Measurements from ENCODE around the gene PCCB. TPM values are rescaled to one million over a fixed set of nuclear protein-coding genes. Genes with fewer than 3 reads are reported as not detected.

PCCB gene
- total and polyA plus RNA-seq, 2 donors from 2014 or later: 37.1 to 90.0 TPM

DNA sequence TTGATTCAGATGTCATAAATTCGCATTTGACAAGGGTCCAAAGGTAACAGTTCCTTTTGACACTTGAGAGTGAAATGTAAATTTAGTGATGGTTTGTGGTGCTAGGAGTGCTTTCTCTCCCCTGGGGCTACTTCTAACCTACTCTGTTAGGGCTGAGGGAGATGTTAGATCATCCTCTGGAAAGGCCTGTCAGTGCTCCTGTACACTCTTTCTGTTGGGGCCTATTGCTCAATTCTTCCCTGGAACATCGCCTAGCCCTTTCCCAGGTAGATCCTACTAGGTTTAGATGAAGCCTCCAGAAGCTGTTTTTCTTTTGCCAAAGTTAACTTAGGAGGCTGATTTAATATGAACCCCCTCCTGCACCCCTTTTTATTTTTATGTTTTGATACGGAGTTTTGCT is 1.4 kb downstream of the PCCB start:
- Histone ChIP-seq H3K4me1 (ENCODE audit: control insufficient read depth in 2 of 3, insufficient read depth in 2 of 3, low read depth in 1 of 3, low read length in 3 of 3) (peaks cover 0 to 9% (median 8%) of the 10 kb centered on the region in 3 donors), H3K9me3 (ENCODE audit: control insufficient read depth in 2 of 3, insufficient read depth in 1 of 3, low read length in 3 of 3) (no peaks in the 10 kb centered on the region), H3K36me3 (ENCODE audit: control insufficient read depth in 2 of 3, insufficient read depth in 3 of 3, low read length in 3 of 3) (peaks cover 0 to 2% (median 0%) of the 10 kb centered on the region in 3 donors), H3K27ac (ENCODE audit: low read depth in 2 of 2, low read length in 2 of 2) (no peak overlapping the region), H3K27me3 (ENCODE audit: control insufficient read depth, insufficient read depth, low read length) (no peaks in the 10 kb centered on the region), H3K4me3 (ENCODE audit: low read length in 3 of 3) (peak overlapping the region in 1 of 3 donors; percentile 76), H3K9ac (ENCODE audit: low read length in 3 of 3) (peak overlapping the region in 1 of 3 donors; percentile 43)
- TF ChIP-seq, protein P1, sequence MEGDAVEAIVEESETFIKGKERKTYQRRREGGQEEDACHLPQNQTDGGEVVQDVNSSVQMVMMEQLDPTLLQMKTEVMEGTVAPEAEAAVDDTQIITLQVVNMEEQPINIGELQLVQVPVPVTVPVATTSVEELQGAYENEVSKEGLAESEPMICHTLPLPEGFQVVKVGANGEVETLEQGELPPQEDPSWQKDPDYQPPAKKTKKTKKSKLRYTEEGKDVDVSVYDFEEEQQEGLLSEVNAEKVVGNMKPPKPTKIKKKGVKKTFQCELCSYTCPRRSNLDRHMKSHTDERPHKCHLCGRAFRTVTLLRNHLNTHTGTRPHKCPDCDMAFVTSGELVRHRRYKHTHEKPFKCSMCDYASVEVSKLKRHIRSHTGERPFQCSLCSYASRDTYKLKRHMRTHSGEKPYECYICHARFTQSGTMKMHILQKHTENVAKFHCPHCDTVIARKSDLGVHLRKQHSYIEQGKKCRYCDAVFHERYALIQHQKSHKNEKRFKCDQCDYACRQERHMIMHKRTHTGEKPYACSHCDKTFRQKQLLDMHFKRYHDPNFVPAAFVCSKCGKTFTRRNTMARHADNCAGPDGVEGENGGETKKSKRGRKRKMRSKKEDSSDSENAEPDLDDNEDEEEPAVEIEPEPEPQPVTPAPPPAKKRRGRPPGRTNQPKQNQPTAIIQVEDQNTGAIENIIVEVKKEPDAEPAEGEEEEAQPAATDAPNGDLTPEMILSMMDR (IDR thresholded peaks at IDR 0.05; ENCODE audit: borderline replicate concordance, extremely low read depth, insufficient read depth): no peak
- no peak for FAIRE-seq
- intact Hi-C loops (cut with DNase I): no loop called here
- DNase-seq: no peak

- Histone ChIP-seq H3K36me3 (ENCODE audit: control insufficient read depth in 2 of 3, insufficient read depth in 3 of 3, low read length in 3 of 3) (peaks cover 0 to 22% (median 5%) of the 10 kb centered on the region in 3 donors), H3K9me3 (ENCODE audit: control insufficient read depth in 2 of 3, insufficient read depth in 1 of 3, low read length in 3 of 3) (no peaks in the 10 kb centered on the region), H3K4me1 (ENCODE audit: control insufficient read depth in 2 of 3, insufficient read depth in 2 of 3, low read depth in 1 of 3, low read length in 3 of 3) (peaks cover 0 to 4% (median 4%) of the 10 kb centered on the region in 3 donors), H3K9ac (ENCODE audit: low read length in 3 of 3) (no peak overlapping the region), H3K4me3 (ENCODE audit: low read length in 3 of 3) (no peak overlapping the region), H3K27me3 (ENCODE audit: control insufficient read depth, insufficient read depth, low read length) (no peaks in the 10 kb centered on the region), H3K27ac (ENCODE audit: low read depth in 2 of 2, low read length in 2 of 2) (no peak overlapping the region)
- no peak for DNase-seq
- FAIRE-seq: no peak
- intact Hi-C loops (cut with DNase I): no loop called here
- TF ChIP-seq, protein P1 (IDR thresholded peaks at IDR 0.05; ENCODE audit: borderline replicate concordance, extremely low read depth, insufficient read depth): no peak
Measured at GRCh38 chr3:136255672-136256406, 5.7 kb downstream of the PCCB start.

DNA sequence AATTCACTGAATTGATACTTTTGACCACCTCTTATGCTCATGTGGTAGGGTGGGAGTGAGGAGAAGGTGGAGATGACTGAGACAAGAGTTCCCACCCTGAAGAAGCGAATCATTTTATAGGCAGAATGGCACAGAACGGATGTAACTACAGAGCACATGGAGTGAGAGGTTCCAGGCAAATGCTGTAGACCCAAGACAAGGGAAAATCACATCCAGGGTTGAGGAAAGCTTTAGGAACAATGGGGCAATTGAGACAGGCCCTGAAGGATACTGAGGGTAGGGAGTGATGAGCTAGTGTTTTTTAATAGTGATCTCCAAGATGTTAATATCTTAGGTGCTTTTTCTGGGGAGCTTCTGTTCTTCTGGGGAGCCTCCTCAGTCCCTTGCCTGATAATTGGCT is 8.1 kb downstream of the PCCB start:
- no peak for FAIRE-seq

More for the DNA sequence above, 8.1 kb downstream of the PCCB start:
- Histone ChIP-seq H3K27ac (ENCODE audit: low read depth in 2 of 2, low read length in 2 of 2) (no peak overlapping the region), H3K9me3 (ENCODE audit: control insufficient read depth in 2 of 3, insufficient read depth in 1 of 3, low read length in 3 of 3) (no peaks in the 10 kb centered on the region), H3K36me3 (ENCODE audit: control insufficient read depth in 2 of 3, insufficient read depth in 3 of 3, low read length in 3 of 3) (peaks cover 2 to 33% (median 9%) of the 10 kb centered on the region in 3 donors), H3K4me1 (ENCODE audit: control insufficient read depth in 2 of 3, insufficient read depth in 2 of 3, low read depth in 1 of 3, low read length in 3 of 3) (peaks cover 0 to 4% (median 0%) of the 10 kb centered on the region in 3 donors), H3K27me3 (ENCODE audit: control insufficient read depth, insufficient read depth, low read length) (no peaks in the 10 kb centered on the region), H3K9ac (ENCODE audit: low read length in 3 of 3) (peak overlapping the region in 1 of 3 donors; percentile 12), H3K4me3 (ENCODE audit: low read length in 3 of 3) (no peak overlapping the region)
- DNase-seq: no peak
- TF ChIP-seq, protein P1 (IDR thresholded peaks at IDR 0.05; ENCODE audit: borderline replicate concordance, extremely low read depth, insufficient read depth): no peak
- intact Hi-C loops (cut with DNase I): no loop called here
